Endothelial cell of umbilical vein (primary cell): ENCODE measurements around the gene TSPAN18. TPM values are rescaled to one million over a fixed set of nuclear protein-coding genes. Genes with fewer than 3 reads are reported as not detected.

ENCODE experiments used
- BruUV-seq: library from RNA; stranded (reverse); fragments of 400-500 nt; replicated peaks from 2 replicates; lab custom pipeline; 2021; lab: Mats Ljungman, UMichigan
- CTCF ChIA-PET: fragments of 300-600, 350-600 bp; sonication (Branson Sonifier 250); formaldehyde crosslinking; loops from one replicate; lab custom pipeline; 2021; ENCODE audit warnings: antibody characterized with exemption, inconsistent platforms; lab: Charles Lee
- POLR2A ChIA-PET: fragments of 300-600, 350-600 bp; sonication (Branson Sonifier 250); formaldehyde crosslinking; loops from one replicate; lab custom pipeline; 2021; ENCODE audit warnings: antibody characterized with exemption, inconsistent platforms; lab: Charles Lee
- DNase-seq: peaks from one replicate; pipeline ENCODE4 v3.0.0-alpha.2; 2011; ENCODE audit warnings: low read depth, low spot score
- FAIRE-seq: peaks from 2 replicates; lab custom pipeline; 2011; peaks lifted over from hg19 to GRCh38; lab: Jason Lieb, UNC
- H2AFZ ChIP-seq: 2 replicates; pipeline ENCODE4 v1.6.0; 2012; ENCODE audit warnings: low read depth, low read length, control low read depth, inconsistent platforms
- H3K27ac ChIP-seq: 2 replicates; pipeline ENCODE4 v1.5.1; 2011; ENCODE audit warnings: low read depth, mild to moderate bottlenecking, control low read depth, low read length, moderate library complexity; ENCODE audit not compliant: insufficient read depth
- H3K27me3 ChIP-seq, 2 experiments: 2 replicates each; pipeline versions ENCODE4 v1.6.0 to v1.6.1; 2011; ENCODE audit warnings: low read length in 2 of 2, mixed read lengths in 1 of 2; ENCODE audit not compliant: control insufficient read depth in 2 of 2, insufficient read depth in 2 of 2
- H3K36me3 ChIP-seq, 2 experiments: 2 replicates in 1 of 2; 3 replicates in 1 of 2; pipeline ENCODE4 v1.5.1; 2011; ENCODE audit warnings: low read length in 2 of 2, mild to moderate bottlenecking in 1 of 2, moderate library complexity in 1 of 2; ENCODE audit not compliant: control insufficient read depth in 2 of 2, insufficient read depth in 2 of 2; ENCODE audit errors: extremely low read depth in 1 of 2
- H3K4me1 ChIP-seq: 3 replicates; pipeline ENCODE4 v1.5.1; 2011; ENCODE audit warnings: mild to moderate bottlenecking, low read length; ENCODE audit not compliant: control insufficient read depth, insufficient read depth; ENCODE audit errors: extremely low read depth
- H3K4me2 ChIP-seq: 2 replicates; pipeline ENCODE4 v1.6.1; 2011; ENCODE audit warnings: low read length, control low read depth, mixed read lengths; ENCODE audit not compliant: insufficient read depth
- H3K4me3 ChIP-seq, 3 experiments: fragments of 200-600 bp in 1 of 3; sonication (generic), shearing (Covaris generic) in 1 of 3; replicated peaks in 1 of 3; 2 replicates each; pipeline ENCODE4 v1.5.1; 2011 to 2016; ENCODE audit warnings: control low read depth in 3 of 3, low read length in 3 of 3, mild to moderate bottlenecking in 2 of 3, inconsistent platforms in 1 of 3, low read depth in 1 of 3, moderate library complexity in 1 of 3; ENCODE audit not compliant: insufficient read depth in 1 of 3
- H3K79me2 ChIP-seq: 2 replicates; pipeline ENCODE4 v1.6.0; 2012; ENCODE audit warnings: low read length, inconsistent platforms; ENCODE audit not compliant: control insufficient read depth, insufficient read depth
- H3K9ac ChIP-seq: replicated peaks from 2 replicates; pipeline ENCODE3; 2011; ENCODE audit warnings: low read length, control low read depth; ENCODE audit not compliant: insufficient read depth; ENCODE audit errors: extremely low read depth
- H3K9me1 ChIP-seq: replicated peaks from 3 replicates; pipeline ENCODE4 v1.6.0; 2011; ENCODE audit warnings: mild to moderate bottlenecking, low read length; ENCODE audit not compliant: control insufficient read depth, insufficient read depth; ENCODE audit errors: extremely low read depth
- H3K9me3 ChIP-seq: replicated peaks from 2 replicates; pipeline ENCODE4 v1.5.1; 2012; ENCODE audit warnings: low read length, inconsistent platforms; ENCODE audit not compliant: control insufficient read depth, insufficient read depth
- H4K20me1 ChIP-seq: replicated peaks from 2 replicates; pipeline ENCODE3; 2011; ENCODE audit warnings: mild to moderate bottlenecking, low read length; ENCODE audit not compliant: control insufficient read depth, insufficient read depth; ENCODE audit errors: extremely low read depth
- POLR2A ChIP-seq: IDR thresholded peaks from 2 replicates; pipeline ENCODE4 v1.6.1; 2012; ENCODE audit warnings: low read depth, mild to moderate bottlenecking, control low read depth, low read length
- POLR2AphosphoS5 ChIP-seq: IDR thresholded peaks from 2 replicates; pipeline ENCODE4 v1.6.1; 2012; ENCODE audit warnings: low read depth, mild to moderate bottlenecking, control low read depth, low read length, moderate library complexity; ENCODE audit not compliant: insufficient read depth
- dilution Hi-C: fragments of 300-500 bp; cut with MboI; formaldehyde crosslinking; loops from one replicate; pipeline ENCODE4 v1.15.0; 2019; ENCODE audit warnings: low sequenced_read_pairs; ENCODE audit not compliant: extremely low pct_ligation_motif_present
- intact Hi-C: fragments of 100-400 bp; cut with micrococcal nuclease; formaldehyde crosslinking; loops from one replicate; pipeline ENCODE4 v1.10.0; 2022
- polyA plus RNA-seq, 4 experiments: library from polyadenylated mRNA; depleted of rRNA in 3 of 4; stranded (reverse) in 3 of 4; unstranded in 1 of 4; fragments of >200 nt; gene quantifications; 2 replicates each; pipeline versions ENCODE4 v1.2.1 to v1.2.3, GENCODE V29; 2011 to 2012; ENCODE audit warnings: missing spikeins in 1 of 4
- total RNA-seq: library from RNA; stranded (reverse); gene quantifications from 2 replicates; pipeline ENCODE4 v1.2.3, GENCODE V29; 2021
- TF ChIP-seq, protein P1 (sequence below), 2 donors: IDR thresholded peaks; 1 replicate in 1 of 2; 2 replicates in 1 of 2; pipeline ENCODE4 v1.5.1; 2011; ENCODE audit warnings: low read length in 2 of 2, mild to moderate bottlenecking in 2 of 2, moderate library complexity in 2 of 2, control low read depth in 1 of 2, inconsistent platforms in 1 of 2, low read depth in 1 of 2; ENCODE audit not compliant: insufficient read depth in 1 of 2; ENCODE audit errors: extremely low read depth in 1 of 2

The TSPAN18 gene
- total and polyA plus RNA-seq, 2 donors (not counting 3 experiments of a cell fraction or from before 2014, with no cell fraction given) = 32.2 to 118 TPM

DNA sequence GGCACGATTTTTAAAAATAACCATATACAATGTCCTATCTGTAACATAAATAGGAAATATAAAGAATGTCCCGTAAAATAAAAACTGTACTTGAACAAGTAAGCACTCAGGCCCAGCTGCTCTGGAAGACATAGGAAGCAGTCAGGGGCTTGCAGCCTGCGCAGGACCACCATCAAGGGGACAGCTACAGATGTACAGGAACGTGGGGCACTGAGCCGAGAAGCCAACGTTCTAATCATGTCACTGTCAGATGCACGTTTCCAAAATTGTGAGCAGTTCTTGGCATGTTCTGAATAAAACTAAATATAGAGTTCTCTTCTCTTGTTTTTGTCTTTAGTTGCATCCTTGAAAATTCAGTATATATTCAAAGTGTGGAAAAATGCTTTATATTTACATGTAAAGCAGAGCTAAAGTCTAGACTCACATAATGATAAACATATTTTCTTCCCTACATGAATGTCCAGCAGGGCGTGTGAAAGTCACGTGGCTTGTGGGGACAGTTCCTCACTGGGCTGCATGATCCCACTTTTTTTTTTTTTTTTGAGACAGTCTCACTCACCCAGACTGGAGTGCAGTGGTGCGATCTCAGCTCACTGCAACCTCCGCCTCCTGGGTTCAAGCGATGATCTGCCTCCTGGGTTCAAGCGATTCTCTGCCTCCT lies 28.4 kb upstream of the TSPAN18 start:
- intact Hi-C loops = no loop called here
- Histone ChIP-seq H3K79me2 (no peaks in the 10 kb centered on the region), H3K9me1 (no peaks in the 10 kb centered on the region), H3K4me3 (no peak overlapping the region), H3K36me3 (no peaks in the 10 kb centered on the region), H2AFZ (no peak overlapping the region), H3K9me3 (no peaks in the 10 kb centered on the region), H3K9ac (no peak overlapping the region), H3K4me2 (no peak overlapping the region), H3K27ac (no peak overlapping the region), H4K20me1 (no peaks in the 10 kb centered on the region), H3K27me3 (peaks cover 0 to 4% of the 10 kb centered on the region in 2 experiments), H3K4me1 (peaks cover 9% of the 10 kb centered on the region)
- BruUV-seq = no TSS peak
- POLR2A ChIA-PET = no interaction called here
- DNase-seq = no peak
- no peak for TF ChIP-seq POLR2AphosphoS5
- TF ChIP-seq, protein P1, sequence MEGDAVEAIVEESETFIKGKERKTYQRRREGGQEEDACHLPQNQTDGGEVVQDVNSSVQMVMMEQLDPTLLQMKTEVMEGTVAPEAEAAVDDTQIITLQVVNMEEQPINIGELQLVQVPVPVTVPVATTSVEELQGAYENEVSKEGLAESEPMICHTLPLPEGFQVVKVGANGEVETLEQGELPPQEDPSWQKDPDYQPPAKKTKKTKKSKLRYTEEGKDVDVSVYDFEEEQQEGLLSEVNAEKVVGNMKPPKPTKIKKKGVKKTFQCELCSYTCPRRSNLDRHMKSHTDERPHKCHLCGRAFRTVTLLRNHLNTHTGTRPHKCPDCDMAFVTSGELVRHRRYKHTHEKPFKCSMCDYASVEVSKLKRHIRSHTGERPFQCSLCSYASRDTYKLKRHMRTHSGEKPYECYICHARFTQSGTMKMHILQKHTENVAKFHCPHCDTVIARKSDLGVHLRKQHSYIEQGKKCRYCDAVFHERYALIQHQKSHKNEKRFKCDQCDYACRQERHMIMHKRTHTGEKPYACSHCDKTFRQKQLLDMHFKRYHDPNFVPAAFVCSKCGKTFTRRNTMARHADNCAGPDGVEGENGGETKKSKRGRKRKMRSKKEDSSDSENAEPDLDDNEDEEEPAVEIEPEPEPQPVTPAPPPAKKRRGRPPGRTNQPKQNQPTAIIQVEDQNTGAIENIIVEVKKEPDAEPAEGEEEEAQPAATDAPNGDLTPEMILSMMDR (IDR thresholded peaks at IDR 0.05; ENCODE audit: extremely low read depth in 1 of 2, insufficient read depth in 1 of 2, low read depth in 1 of 2, low read length in 2 of 2) = no peak
- TF ChIP-seq POLR2A = no peak
- dilution Hi-C loops = no loop called here
- CTCF ChIA-PET = interaction anchor here (1.5 kb wide), 1 partner anchor 17 kb away, joined by 4 read pairs; no protein-coding TSS in a partner anchor
- no peak for FAIRE-seq
